ENCODE data around the gene NSMCE1.

DNA sequence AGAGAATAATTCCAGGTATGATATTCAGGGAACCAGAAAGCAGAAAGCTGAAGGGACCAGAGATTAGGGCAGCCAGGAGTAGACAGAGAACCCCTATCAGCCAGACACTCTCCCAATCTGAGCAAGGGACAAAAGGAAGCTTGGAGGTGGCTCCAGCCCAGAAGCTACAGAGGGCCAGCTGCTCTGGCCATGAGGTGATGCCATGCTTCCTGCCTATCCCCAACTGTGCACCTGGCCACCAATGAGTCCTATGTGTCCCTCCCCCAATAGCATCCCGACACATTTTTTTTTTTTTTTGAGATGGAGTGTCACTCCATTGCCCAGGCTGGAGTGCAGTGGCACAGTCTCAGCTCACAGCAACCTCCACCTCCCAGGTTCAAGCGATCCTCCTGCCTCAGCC lies 30.0 kb downstream of the NSMCE1 start:
- TF ChIP-seq, protein P1, sequence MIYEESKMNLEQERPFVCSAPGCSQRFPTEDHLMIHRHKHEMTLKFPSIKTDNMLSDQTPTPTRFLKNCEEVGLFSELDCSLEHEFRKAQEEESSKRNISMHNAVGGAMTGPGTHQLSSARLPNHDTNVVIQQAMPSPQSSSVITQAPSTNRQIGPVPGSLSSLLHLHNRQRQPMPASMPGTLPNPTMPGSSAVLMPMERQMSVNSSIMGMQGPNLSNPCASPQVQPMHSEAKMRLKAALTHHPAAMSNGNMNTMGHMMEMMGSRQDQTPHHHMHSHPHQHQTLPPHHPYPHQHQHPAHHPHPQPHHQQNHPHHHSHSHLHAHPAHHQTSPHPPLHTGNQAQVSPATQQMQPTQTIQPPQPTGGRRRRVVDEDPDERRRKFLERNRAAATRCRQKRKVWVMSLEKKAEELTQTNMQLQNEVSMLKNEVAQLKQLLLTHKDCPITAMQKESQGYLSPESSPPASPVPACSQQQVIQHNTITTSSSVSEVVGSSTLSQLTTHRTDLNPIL (CRISPR knock-in tag; IDR thresholded peaks at IDR 0.05; ENCODE audit: low read depth), result no peak
- TF ChIP-seq ZC3H10 (CRISPR knock-in tag; IDR thresholded peaks at IDR 0.05) (no peak), OSR1 (CRISPR knock-in tag; IDR thresholded peaks at IDR 0.05) (no peak), ZFP3 (CRISPR knock-in tag; IDR thresholded peaks at IDR 0.05) (no peak), TOX (CRISPR knock-in tag; IDR thresholded peaks at IDR 0.05; ENCODE audit: borderline replicate concordance) (no peak), ZNF565 (CRISPR knock-in tag; conservative IDR thresholded peaks at IDR 0.05; ENCODE audit: low read depth) (no peak), PPARA (CRISPR knock-in tag; IDR thresholded peaks at IDR 0.05; ENCODE audit: borderline replicate concordance) (no peak), ISL1 (CRISPR knock-in tag; IDR thresholded peaks at IDR 0.05) (no peak), GLIS3 (CRISPR knock-in tag; IDR thresholded peaks at IDR 0.05) (no peak), ARNTL (CRISPR knock-in tag; IDR thresholded peaks at IDR 0.05; ENCODE audit: borderline replicate concordance, low read depth) (no peak), TCF4 (CRISPR knock-in tag; IDR thresholded peaks at IDR 0.05; ENCODE audit: borderline replicate concordance) (no peak)
- TF ChIP-seq, protein P2, sequence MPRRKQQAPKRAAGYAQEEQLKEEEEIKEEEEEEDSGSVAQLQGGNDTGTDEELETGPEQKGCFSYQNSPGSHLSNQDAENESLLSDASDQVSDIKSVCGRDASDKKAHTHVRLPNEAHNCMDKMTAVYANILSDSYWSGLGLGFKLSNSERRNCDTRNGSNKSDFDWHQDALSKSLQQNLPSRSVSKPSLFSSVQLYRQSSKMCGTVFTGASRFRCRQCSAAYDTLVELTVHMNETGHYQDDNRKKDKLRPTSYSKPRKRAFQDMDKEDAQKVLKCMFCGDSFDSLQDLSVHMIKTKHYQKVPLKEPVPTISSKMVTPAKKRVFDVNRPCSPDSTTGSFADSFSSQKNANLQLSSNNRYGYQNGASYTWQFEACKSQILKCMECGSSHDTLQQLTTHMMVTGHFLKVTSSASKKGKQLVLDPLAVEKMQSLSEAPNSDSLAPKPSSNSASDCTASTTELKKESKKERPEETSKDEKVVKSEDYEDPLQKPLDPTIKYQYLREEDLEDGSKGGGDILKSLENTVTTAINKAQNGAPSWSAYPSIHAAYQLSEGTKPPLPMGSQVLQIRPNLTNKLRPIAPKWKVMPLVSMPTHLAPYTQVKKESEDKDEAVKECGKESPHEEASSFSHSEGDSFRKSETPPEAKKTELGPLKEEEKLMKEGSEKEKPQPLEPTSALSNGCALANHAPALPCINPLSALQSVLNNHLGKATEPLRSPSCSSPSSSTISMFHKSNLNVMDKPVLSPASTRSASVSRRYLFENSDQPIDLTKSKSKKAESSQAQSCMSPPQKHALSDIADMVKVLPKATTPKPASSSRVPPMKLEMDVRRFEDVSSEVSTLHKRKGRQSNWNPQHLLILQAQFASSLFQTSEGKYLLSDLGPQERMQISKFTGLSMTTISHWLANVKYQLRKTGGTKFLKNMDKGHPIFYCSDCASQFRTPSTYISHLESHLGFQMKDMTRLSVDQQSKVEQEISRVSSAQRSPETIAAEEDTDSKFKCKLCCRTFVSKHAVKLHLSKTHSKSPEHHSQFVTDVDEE (CRISPR knock-in tag; IDR thresholded peaks at IDR 0.05), result no peak
- TF ChIP-seq, protein P3, sequence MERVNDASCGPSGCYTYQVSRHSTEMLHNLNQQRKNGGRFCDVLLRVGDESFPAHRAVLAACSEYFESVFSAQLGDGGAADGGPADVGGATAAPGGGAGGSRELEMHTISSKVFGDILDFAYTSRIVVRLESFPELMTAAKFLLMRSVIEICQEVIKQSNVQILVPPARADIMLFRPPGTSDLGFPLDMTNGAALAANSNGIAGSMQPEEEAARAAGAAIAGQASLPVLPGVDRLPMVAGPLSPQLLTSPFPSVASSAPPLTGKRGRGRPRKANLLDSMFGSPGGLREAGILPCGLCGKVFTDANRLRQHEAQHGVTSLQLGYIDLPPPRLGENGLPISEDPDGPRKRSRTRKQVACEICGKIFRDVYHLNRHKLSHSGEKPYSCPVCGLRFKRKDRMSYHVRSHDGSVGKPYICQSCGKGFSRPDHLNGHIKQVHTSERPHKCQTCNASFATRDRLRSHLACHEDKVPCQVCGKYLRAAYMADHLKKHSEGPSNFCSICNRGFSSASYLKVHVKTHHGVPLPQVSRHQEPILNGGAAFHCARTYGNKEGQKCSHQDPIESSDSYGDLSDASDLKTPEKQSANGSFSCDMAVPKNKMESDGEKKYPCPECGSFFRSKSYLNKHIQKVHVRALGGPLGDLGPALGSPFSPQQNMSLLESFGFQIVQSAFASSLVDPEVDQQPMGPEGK (CRISPR knock-in tag; IDR thresholded peaks at IDR 0.05; ENCODE audit: borderline replicate concordance), result no peak

Measured in SK-N-SH treated with all-trans-retinoic acid at 6 μM for 48 hours (cell line).